IMR-90 (cell line): ENCODE data around the gene LCE1B. TPM values are rescaled to one million over a fixed set of nuclear protein-coding genes. Genes with fewer than 3 reads are reported as not detected.

Experiments
- ATAC-seq: fragments of 200-7000 bp; cut with Tn5 transposase; 2 replicates; pipeline ENCODE4 v1.9.1; 2020; ENCODE audit warnings: low read depth, mild to moderate bottlenecking, moderate library complexity
- BruUV-seq: library from RNA; stranded (reverse); fragments of 400-500 nt; replicated peaks from 2 replicates; lab custom pipeline; 2021; lab: Mats Ljungman, UMichigan
- CTCF ChIA-PET: fragments of 300-600 bp; formaldehyde crosslinking; extraction: SDS; loops from one replicate; lab custom pipeline; 2021; ENCODE audit warnings: antibody characterized with exemption; lab: Yijun Ruan, JAX
- POLR2A ChIA-PET: fragments of 300-600 bp; sonication (Branson Sonifier 250); formaldehyde crosslinking; loops from one replicate; lab custom pipeline; 2022; ENCODE audit warnings: antibody characterized with exemption; ENCODE audit not compliant: unreplicated experiment; lab: Charles Lee
- DNase-seq: peaks from one replicate; pipeline ENCODE4 v3.0.0; 2013
- H2AFZ ChIP-seq: replicated peaks from 2 replicates; pipeline ENCODE3; 2013; ENCODE audit warnings: low read length, mild to moderate bottlenecking; ENCODE audit not compliant: poor library complexity
- H2AK5ac ChIP-seq: 2 replicates; pipeline ENCODE4 v1.6.1; 2013; ENCODE audit warnings: low read depth, low read length, inconsistent platforms
- H2AK9ac ChIP-seq: replicated peaks from 2 replicates; pipeline ENCODE3; 2013; ENCODE audit warnings: mild to moderate bottlenecking, low read depth, low read length, moderate library complexity; ENCODE audit not compliant: poor library complexity
- H2BK120ac ChIP-seq: 2 replicates; pipeline ENCODE4 v1.6.1; 2013; ENCODE audit warnings: low read depth, low read length, inconsistent platforms
- H2BK15ac ChIP-seq: 3 replicates; pipeline ENCODE4 v1.6.1; 2013; ENCODE audit warnings: low read depth, low read length, inconsistent platforms
- H2BK20ac ChIP-seq: 2 replicates; pipeline ENCODE4 v1.6.1; 2013; ENCODE audit warnings: low read depth, mild to moderate bottlenecking, inconsistent platforms, low read length, moderate library complexity
- H2BK5ac ChIP-seq: 2 replicates; pipeline ENCODE4 v1.6.1; 2013; ENCODE audit warnings: mild to moderate bottlenecking, low read depth, low read length, inconsistent platforms; ENCODE audit not compliant: poor library complexity, severe bottlenecking
- H3K14ac ChIP-seq: replicated peaks from 2 replicates; pipeline ENCODE4 v1.6.1; 2013; ENCODE audit warnings: low read depth, low read length, inconsistent platforms
- H3K18ac ChIP-seq: 2 replicates; pipeline ENCODE4 v1.6.1; 2013; ENCODE audit warnings: low read depth, low read length, control low read depth
- H3K23ac ChIP-seq: 2 replicates; pipeline ENCODE4 v1.6.1; 2013; ENCODE audit warnings: low read depth, low read length, inconsistent platforms
- H3K27ac ChIP-seq: 2 replicates; pipeline ENCODE4 v1.5.1; 2013; ENCODE audit warnings: mild to moderate bottlenecking, control low read depth, low read length; ENCODE audit not compliant: insufficient read depth
- H3K27me3 ChIP-seq: 2 replicates; pipeline ENCODE4 v1.6.1; 2013; ENCODE audit warnings: low read length; ENCODE audit not compliant: control insufficient read depth, insufficient read depth
- H3K36me3 ChIP-seq: 2 replicates; pipeline ENCODE4 v1.6.1; 2013; ENCODE audit warnings: low read length, mixed read lengths; ENCODE audit not compliant: control insufficient read depth, insufficient read depth
- H3K4ac ChIP-seq: 2 replicates; pipeline ENCODE4 v1.6.1; 2013; ENCODE audit warnings: low read depth, low read length, inconsistent platforms
- H3K4me1 ChIP-seq: 2 replicates; pipeline ENCODE4 v1.6.1; 2013; ENCODE audit warnings: low read length, mixed read lengths; ENCODE audit not compliant: control insufficient read depth, insufficient read depth
- H3K4me2 ChIP-seq: 2 replicates; pipeline ENCODE4 v1.6.1; 2013; ENCODE audit warnings: low read depth, mild to moderate bottlenecking, control low read depth, low read length, moderate library complexity
- H3K4me3 ChIP-seq: 2 replicates; pipeline ENCODE4 v1.5.1; 2013; ENCODE audit warnings: low read depth, mild to moderate bottlenecking, control low read depth, low read length, moderate library complexity; ENCODE audit not compliant: insufficient read depth
- H3K56ac ChIP-seq: 2 replicates; pipeline ENCODE4 v1.6.1; 2013; ENCODE audit warnings: low read length, inconsistent platforms; ENCODE audit not compliant: insufficient read depth; ENCODE audit errors: extremely low read depth
- H3K79me1 ChIP-seq, 2 experiments: 2 replicates each; pipeline ENCODE4 v1.6.1; 2013; ENCODE audit warnings: low read length in 2 of 2, inconsistent platforms in 1 of 2, low read depth in 1 of 2
- H3K9ac ChIP-seq: 2 replicates; pipeline ENCODE4 v1.6.1; 2013; ENCODE audit warnings: low read depth, low read length, control low read depth
- H3K9me1 ChIP-seq: 2 replicates; pipeline ENCODE4 v1.6.1; 2013; ENCODE audit warnings: low read length, inconsistent platforms; ENCODE audit not compliant: insufficient read depth
- H3K9me3 ChIP-seq: 2 replicates; pipeline ENCODE4 v1.6.1; 2013; ENCODE audit warnings: low read length; ENCODE audit not compliant: control insufficient read depth, insufficient read depth
- H4K20me1 ChIP-seq: 2 replicates; pipeline ENCODE4 v1.6.1; 2013; ENCODE audit warnings: low read length, inconsistent platforms; ENCODE audit not compliant: insufficient read depth
- H4K5ac ChIP-seq: 2 replicates; pipeline ENCODE4 v1.6.1; 2013; ENCODE audit warnings: mild to moderate bottlenecking, low read depth, low read length, control low read depth
- H4K8ac ChIP-seq, 2 experiments: 2 replicates each; pipeline ENCODE4 v1.6.1; 2013; ENCODE audit warnings: low read depth in 2 of 2, low read length in 2 of 2, control low read depth in 1 of 2, inconsistent platforms in 1 of 2
- H4K91ac ChIP-seq: 2 replicates; pipeline ENCODE4 v1.6.1; 2013; ENCODE audit warnings: low read depth, low read length, inconsistent platforms; ENCODE audit not compliant: insufficient read depth
- CHD1 ChIP-seq: IDR thresholded peaks from 2 replicates; pipeline ENCODE4 v1.6.1; 2012; ENCODE audit warnings: low read depth, low read length, improper control_type of control experiment
- CTCF ChIP-seq: conservative IDR thresholded peaks from 2 replicates; pipeline ENCODE4 v1.5.1; 2012; ENCODE audit warnings: mild to moderate bottlenecking, low read depth, low read length, improper control_type of control experiment
- FOS ChIP-seq: fragments of 150-350 bp; IDR thresholded peaks from 2 replicates; pipeline ENCODE4 v1.6.1; 2016; ENCODE audit warnings: low read depth, low read length
- MAFK ChIP-seq: IDR thresholded peaks from 2 replicates; pipeline ENCODE4 v1.6.1; 2012; ENCODE audit warnings: low read depth, low read length, improper control_type of control experiment
- MXI1 ChIP-seq: IDR thresholded peaks from 2 replicates; pipeline ENCODE4 v1.6.1; 2012; ENCODE audit warnings: low read depth, mild to moderate bottlenecking, low read length, moderate library complexity, borderline replicate concordance
- RAD21 ChIP-seq: IDR thresholded peaks from 2 replicates; pipeline ENCODE4 v1.6.1; 2012; ENCODE audit warnings: low read length, improper control_type of control experiment
- RCOR1 ChIP-seq: IDR thresholded peaks from 2 replicates; pipeline ENCODE4 v1.6.1; 2012; ENCODE audit warnings: mild to moderate bottlenecking, low read length, improper control_type of control experiment; ENCODE audit not compliant: insufficient replicate concordance
- SMC3 ChIP-seq: fragments of 150-350 bp; IDR thresholded peaks from 2 replicates; pipeline ENCODE4 v1.6.1; 2016; ENCODE audit warnings: low read depth, mild to moderate bottlenecking, antibody characterized with exemption, low read length, moderate library complexity
- WGBS, 2 experiments: methylation state at CpG; one replicate each; pipeline versions ENCODE4 v1.1.5 to v1.1.7; 2013; ENCODE audit warnings: missing lambda C conversion rate in 2 of 2; ENCODE audit not compliant: insufficient read length in 1 of 2; ENCODE audit errors: extremely low coverage in 2 of 2; 5-methylcytosine and 5-hydroxymethylcytosine counted together
- dilution Hi-C: fragments of 300-500 bp; cut with HindIII; formaldehyde crosslinking; loops from one replicate; pipeline ENCODE4 v1.14.3; 2018; ENCODE audit warnings: low sequenced_read_pairs; ENCODE audit not compliant: unreplicated experiment
- in situ Hi-C: fragments of 300-500 bp; cut with MboI; formaldehyde crosslinking; loops from 3 replicates; pipeline ENCODE4 v1.14.3; 2019; ENCODE audit warnings: low sequenced_read_pairs, inconsistent platforms, mixed read lengths
- intact Hi-C: fragments of 100-400 bp; cut with micrococcal nuclease; formaldehyde crosslinking; loops from 2 replicates; pipeline ENCODE4 v1.10.0; 2022
- polyA plus RNA-seq, 3 experiments: library from polyadenylated mRNA; depleted of rRNA; stranded (reverse); fragments of >200 nt; gene quantifications; 2 replicates each; pipeline ENCODE4 v1.2.3, GENCODE V29; 2012; ENCODE audit warnings: low replicate concordance in 1 of 3
- total RNA-seq: library from RNA; depleted of rRNA; stranded (reverse); fragments of >200 nt; gene quantifications from 2 replicates; pipeline ENCODE4 v1.2.3, GENCODE V29; 2012

Gene LCE1B
- total and polyA plus RNA-seq, 2 of the 4 experiments (the other 2 are of a cell fraction), result not detected

DNA sequence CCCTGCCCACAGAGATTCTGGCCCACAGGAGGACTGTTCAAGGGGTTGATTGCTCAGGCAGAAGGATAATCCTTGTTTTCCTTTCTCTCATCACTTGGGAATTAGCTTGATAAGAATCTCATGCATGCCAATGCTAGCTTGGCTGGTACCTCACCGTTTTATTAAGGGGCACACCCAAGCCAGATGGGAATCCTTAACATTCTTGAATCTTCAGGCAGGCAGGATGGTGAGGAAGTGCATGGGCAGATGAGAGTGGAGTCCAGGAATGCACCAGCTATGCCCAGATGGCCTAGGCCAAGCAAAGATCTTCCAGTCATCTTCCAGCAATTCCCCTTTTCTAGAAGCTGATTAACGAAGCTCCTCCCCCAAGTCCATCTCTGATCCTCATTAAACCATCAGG, 43.9 kb downstream of the LCE1B start:
- Histone ChIP-seq H3K27ac (no peak overlapping the region), H3K36me3 (no peaks in the 10 kb centered on the region), H2BK5ac (no peak overlapping the region), H2AK5ac (no peak overlapping the region), H4K20me1 (no peaks in the 10 kb centered on the region), H3K27me3 (no peaks in the 10 kb centered on the region), H3K18ac (no peak overlapping the region), H2BK120ac (no peak overlapping the region), H2BK20ac (no peak overlapping the region), H3K23ac (no peak overlapping the region), H2AFZ (no peak overlapping the region), H3K4me2 (no peak overlapping the region), H3K4me3 (no peak overlapping the region), H3K9me3 (no peaks in the 10 kb centered on the region), H2AK9ac (no peak overlapping the region), H4K91ac (no peak overlapping the region), H3K9ac (no peak overlapping the region), H3K14ac (no peak overlapping the region), H3K56ac (no peak overlapping the region), H3K4ac (no peak overlapping the region), H4K5ac (no peak overlapping the region), H3K9me1 (no peaks in the 10 kb centered on the region), H4K8ac (no peak overlapping the region), H3K4me1 (no peaks in the 10 kb centered on the region), H3K79me1 (no peaks in the 10 kb centered on the region), H2BK15ac (no peak overlapping the region)
- intact Hi-C loops, result no loop called here
- CTCF ChIA-PET, result no interaction called here
- WGBS, 2 experiments, result no CpG with 5 or more reads among the region's 2 CpGs
- dilution Hi-C loops, result no loop called here
- TF ChIP-seq RAD21 (no peak), MAFK (no peak), SMC3 (no peak), MXI1 (no peak), FOS (no peak), CHD1 (no peak), CTCF (no peak), RCOR1 (no peak)
- POLR2A ChIA-PET, result no interaction called here
- no TSS peak for BruUV-seq
- no peak for ATAC-seq
- no peak for DNase-seq
- in situ Hi-C loops, result no loop called here
